ENCODE data around the gene TMEM232.
"Not testable (repeated sequence)": the region's sequence is repeated elsewhere in the genome, so short reads cannot be mapped to it uniquely, and the experiment has no call there.

The TMEM232 gene

DNA sequence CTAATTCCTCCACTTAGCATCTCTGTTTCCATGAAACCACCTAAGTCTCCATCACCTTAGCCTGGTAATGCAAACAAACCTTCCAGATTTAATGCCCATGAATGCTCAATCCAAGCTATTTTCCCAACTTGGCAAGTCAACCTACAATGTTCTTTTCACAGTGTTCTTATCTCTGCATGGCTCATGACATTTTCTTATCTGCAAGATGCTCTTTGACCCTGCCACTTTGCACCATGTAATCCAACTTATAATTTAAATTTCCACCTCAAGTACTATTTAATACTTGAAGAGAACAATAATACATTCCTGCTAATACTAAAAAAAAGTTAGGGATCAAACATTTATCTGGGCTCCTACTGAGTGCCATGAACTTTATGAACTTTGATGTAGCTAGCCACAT is 164.3 kb downstream of the TMEM232 start:
- in situ Hi-C loops (cut with HindIII; ENCODE audit: low pct_unique_long_range_greater_than_20kb, low sequenced_read_pairs): no loop called here
- TF ChIP-seq JUND (IDR thresholded peaks at IDR 0.05; ENCODE audit: low read depth): no peak
- no peak for DNase-seq (ENCODE audit: low read depth in 1 of 2, low spot score in 1 of 2)

DNA sequence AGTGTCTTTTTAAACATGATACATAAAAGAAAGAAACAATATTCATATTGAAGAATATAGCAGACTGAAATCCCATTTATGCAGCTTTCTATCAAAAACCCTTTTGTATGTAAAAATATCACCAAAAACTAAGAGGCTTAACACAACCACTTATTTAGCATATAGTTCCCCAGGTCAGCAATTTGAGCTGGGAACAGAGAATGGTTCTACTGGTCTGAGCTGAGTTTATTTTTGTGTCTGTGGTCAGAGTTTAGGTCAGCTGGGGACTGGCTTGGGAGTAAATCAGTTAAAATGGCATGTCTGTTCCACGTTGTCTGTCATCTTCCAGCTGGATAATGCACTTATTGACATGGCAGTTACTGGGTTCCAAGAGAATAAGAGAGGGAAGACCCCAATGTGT is 165.0 kb downstream of the TMEM232 start:
- in situ Hi-C loops (cut with HindIII; ENCODE audit: low pct_unique_long_range_greater_than_20kb, low sequenced_read_pairs): no loop called here
- TF ChIP-seq JUND (IDR thresholded peaks at IDR 0.05; ENCODE audit: low read depth): no peak
- DNase-seq (ENCODE audit: low read depth in 1 of 2, low spot score in 1 of 2): no peak

DNA sequence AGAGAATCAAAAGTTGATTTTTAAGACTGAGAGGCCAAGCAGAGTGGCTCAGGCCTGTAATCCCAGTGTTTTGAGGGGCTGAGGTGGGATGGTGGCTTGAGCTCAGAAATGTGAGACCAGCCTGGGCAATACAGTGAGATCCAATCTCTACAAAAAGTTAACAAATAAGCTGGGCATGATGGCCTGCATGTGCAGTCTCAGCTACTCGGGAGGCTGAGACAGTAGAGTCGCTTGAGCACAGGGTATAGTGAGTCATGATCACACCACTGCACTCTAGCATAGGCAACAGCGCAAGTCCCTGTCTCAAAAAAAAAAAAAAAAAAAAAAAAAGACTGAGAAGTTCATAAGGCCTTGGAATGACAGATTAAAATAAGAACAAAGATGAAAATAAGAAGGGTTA is 177.2 kb downstream of the TMEM232 start:
- no peak for TF ChIP-seq JUND (IDR thresholded peaks at IDR 0.05; ENCODE audit: low read depth)
- DNase-seq (ENCODE audit: low read depth in 1 of 2, low spot score in 1 of 2): no peak
- in situ Hi-C loops (cut with HindIII; ENCODE audit: low pct_unique_long_range_greater_than_20kb, low sequenced_read_pairs): no loop called here

DNA sequence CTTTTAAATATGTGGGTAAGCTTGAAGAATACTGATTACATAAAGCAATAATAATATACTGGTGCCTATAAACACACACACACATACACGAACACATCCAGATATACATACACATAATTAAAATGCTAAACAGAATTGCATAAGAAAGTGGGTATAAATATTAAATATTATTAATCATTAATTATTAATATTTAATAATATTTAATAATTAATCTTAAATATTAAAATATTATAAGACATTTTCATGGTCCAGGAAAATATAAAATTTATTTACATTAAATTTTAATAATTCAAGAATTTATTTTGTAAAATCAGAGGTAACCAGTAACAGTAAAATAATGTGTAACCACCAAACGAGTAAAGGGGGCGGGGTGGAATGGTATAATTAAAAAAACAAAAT is 178.3 kb downstream of the TMEM232 start:
- in situ Hi-C loops (cut with HindIII; ENCODE audit: low pct_unique_long_range_greater_than_20kb, low sequenced_read_pairs): no loop called here
- DNase-seq (ENCODE audit: low read depth in 1 of 2, low spot score in 1 of 2): no peak
- no peak for TF ChIP-seq JUND (IDR thresholded peaks at IDR 0.05; ENCODE audit: low read depth)

DNA sequence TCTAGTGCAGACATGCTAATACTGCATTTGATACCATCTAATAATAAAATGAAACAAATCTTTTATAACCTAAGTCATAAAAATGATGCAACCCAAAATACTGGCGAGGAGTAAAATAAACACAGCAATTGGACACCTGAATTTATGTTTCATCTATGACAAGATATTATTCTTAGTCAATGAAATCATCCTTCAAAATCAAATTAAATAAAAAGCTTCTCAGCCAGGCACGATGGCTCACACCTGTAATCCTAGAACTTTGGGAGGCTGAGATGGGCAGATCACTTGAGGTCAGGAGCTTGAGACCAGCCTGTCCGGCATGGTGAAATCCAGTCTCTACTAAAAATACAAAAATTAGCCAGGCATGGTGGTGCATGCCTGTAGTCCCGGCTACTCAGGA is 179.0 kb downstream of the TMEM232 start:
- no peak for TF ChIP-seq JUND (IDR thresholded peaks at IDR 0.05; ENCODE audit: low read depth)
- no peak for DNase-seq (ENCODE audit: low read depth in 1 of 2, low spot score in 1 of 2)
- in situ Hi-C loops (cut with HindIII; ENCODE audit: low pct_unique_long_range_greater_than_20kb, low sequenced_read_pairs): no loop called here

DNA sequence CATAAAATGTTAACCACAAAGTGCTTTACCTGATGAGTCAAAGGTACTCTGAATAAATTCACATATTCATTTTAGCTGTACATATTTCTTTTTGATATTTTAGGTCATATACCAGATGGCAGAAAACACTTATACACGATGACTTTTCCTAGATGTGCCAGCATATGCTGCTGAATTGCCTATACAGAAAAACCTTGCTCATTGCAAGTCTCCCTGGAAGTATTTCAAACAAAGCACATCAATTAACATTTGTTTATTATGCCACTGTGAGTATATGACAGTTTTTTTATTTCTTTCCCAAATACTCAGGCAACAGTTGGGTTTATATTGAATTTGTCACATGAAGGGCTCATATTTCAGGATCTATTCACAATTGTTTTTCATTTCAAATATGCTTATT is 180.8 kb downstream of the TMEM232 start:
- TF ChIP-seq JUND (IDR thresholded peaks at IDR 0.05; ENCODE audit: low read depth): no peak
- DNase-seq (ENCODE audit: low read depth in 1 of 2, low spot score in 1 of 2): no peak
- in situ Hi-C loops (cut with HindIII; ENCODE audit: low pct_unique_long_range_greater_than_20kb, low sequenced_read_pairs): no loop called here

DNA sequence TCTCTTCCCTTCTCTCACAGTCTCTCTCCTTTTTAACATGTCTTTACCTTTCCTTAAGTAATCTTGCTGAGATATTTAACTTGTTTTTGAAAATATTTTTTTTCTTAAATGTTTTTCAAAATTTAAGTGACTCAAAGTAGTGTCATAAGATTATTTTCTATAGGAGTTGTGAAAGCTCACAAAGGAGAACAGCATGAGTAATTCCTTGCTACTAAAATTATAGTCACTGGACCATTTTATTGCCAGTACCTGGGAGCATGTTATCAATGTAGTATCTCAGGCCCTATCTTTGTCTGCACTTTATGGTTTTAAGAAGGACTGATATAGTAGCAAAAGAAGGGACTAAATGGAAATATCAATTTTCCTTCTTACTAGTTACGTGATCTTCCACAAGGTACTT is 181.9 kb downstream of the TMEM232 start:
- no peak for DNase-seq (ENCODE audit: low read depth in 1 of 2, low spot score in 1 of 2)
- in situ Hi-C loops (cut with HindIII; ENCODE audit: low pct_unique_long_range_greater_than_20kb, low sequenced_read_pairs): no loop called here
- TF ChIP-seq JUND (IDR thresholded peaks at IDR 0.05; ENCODE audit: low read depth): no peak

DNA sequence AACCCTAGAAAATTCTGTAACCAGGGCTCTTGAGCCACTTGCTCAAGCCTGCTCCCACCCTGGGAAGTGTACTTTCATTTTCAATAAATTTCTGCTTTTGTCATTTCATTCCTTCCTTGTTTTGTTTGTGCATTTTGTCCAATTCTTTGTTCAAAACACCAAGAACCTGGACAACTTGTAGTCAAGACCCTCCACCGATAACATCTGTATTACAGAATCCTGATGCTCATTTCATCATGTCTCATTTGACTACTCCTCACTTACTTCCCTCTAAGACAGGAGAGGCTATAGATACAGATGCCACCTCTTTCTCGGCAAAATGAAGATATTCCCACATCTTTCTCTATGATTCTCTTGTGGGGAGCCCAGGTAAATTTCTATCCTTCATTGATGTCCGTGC is 183.5 kb downstream of the TMEM232 start:
- no peak for TF ChIP-seq JUND (IDR thresholded peaks at IDR 0.05; ENCODE audit: low read depth)
- no peak for DNase-seq (ENCODE audit: low read depth in 1 of 2, low spot score in 1 of 2)
- in situ Hi-C loops (cut with HindIII; ENCODE audit: low pct_unique_long_range_greater_than_20kb, low sequenced_read_pairs): no loop called here

DNA sequence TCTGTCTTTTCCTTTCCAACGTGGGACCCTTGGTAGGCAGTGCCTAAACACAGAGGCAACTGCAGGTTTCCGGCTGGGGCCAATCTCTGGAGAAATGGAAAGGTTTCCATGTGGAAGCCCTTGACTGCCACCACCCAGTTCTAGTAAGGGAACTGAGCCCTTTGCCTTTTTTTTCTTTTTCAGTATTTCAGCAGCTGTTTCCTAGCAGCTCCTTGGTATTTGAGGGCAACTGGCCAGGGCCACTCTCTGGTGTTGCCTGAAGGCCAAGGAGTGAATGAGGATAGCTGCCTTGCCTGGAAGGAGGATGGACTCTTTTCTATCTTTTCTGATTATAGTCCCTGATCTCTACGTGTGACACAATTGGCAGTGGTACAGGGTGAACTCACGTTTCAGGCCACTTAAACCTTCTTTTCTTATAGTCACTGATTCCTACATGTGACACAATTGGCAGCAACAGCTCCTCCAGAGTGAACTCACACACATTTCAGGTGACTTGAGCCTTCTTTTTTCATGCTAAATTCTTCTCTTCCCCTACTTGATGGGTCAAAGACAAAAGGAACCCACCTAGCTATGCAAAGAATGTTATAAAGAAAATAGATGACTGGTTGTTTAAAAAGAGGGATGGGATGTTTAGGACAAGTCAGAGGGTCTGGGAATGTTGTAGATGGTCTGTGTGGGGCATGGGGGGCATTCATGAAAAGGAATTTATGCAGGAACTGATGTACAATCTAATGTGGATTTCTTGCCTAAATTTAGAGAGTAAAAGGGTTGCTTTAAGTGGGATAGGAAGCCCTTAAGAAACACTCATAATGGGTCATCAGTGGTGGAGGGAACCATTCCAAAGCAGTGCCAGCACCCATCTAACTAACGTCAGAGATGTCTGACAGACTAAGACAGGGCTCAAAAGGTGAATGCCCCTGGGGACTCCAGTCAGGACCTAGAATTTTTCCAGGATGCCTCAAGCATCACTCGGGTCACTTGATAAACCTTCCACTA is 190.1 kb downstream of the TMEM232 start:
- in situ Hi-C loops (cut with HindIII; ENCODE audit: low pct_unique_long_range_greater_than_20kb, low sequenced_read_pairs): no loop called here
- TF ChIP-seq JUND (IDR thresholded peaks at IDR 0.05; ENCODE audit: low read depth): no peak
- peak in 1 of 2 experiments; percentile 7 for DNase-seq (ENCODE audit: low read depth in 1 of 2, low spot score in 1 of 2)

DNA sequence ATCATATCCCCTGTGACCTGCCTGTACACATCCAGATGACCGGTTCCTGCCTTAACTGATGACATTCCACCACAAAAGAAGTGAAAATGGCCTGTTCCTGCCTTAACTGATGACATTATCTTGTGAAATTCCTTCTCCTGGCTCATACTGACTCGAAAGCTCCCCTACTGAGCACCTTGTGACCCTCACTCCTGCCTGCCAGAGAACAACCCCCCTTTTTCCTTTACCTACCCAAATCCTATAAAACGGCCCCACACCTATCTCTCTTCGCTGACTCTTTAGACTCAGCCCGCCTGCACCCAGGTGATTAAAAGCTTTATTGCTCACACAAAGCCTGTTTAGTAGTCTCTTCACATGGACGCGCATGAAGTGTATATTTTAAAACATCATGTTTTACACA is 191.3 kb downstream of the TMEM232 start:
- in situ Hi-C loops (cut with HindIII; ENCODE audit: low pct_unique_long_range_greater_than_20kb, low sequenced_read_pairs): not testable (repeated sequence)

DNA sequence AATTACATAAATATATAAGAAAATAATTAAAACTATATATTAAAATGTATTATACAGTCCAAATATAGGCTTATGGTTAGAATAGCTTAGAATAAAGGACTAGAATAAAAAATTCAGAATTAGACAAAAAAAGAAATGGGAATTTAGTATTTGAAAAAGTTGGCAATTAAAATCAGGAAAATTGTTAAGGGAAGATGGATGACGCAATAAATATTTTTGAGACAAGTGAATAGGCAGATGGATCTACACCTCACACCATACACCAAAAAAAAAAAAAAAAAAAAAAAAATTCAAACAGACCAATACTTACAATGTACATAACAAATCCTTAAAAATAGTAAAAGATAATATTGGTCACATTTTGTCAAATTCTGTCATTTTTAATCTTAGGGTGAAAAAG is 200.7 kb downstream of the TMEM232 start:
- in situ Hi-C loops (cut with HindIII; ENCODE audit: low pct_unique_long_range_greater_than_20kb, low sequenced_read_pairs): no loop called here
- DNase-seq (ENCODE audit: low read depth in 1 of 2, low spot score in 1 of 2): no peak
- TF ChIP-seq JUND (IDR thresholded peaks at IDR 0.05; ENCODE audit: low read depth): no peak

More for the DNA sequence above, 191.3 kb downstream of the TMEM232 start:
- not testable (repeated sequence) for DNase-seq (ENCODE audit: low read depth in 1 of 2, low spot score in 1 of 2)

DNA sequence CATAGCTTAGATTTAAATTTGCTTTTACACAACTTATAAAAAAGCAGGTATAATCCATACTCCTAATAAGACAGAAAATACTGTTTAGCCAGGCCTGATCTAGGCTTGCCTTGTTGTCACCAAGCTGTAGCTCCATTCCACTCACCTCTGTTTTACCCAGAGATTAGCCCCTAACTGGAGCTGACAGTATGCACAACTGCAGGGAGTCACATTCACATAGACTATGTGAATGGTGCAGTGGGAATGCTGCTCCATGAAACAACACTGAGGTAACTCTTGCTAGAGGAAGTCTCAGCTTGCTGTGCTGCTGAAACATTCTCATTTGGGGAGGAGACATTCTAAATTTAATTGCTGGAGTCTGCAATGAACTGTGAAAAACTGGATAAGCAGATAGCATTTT is 209.1 kb downstream of the TMEM232 start:
- DNase-seq (ENCODE audit: low read depth in 1 of 2, low spot score in 1 of 2): no peak
- no peak for TF ChIP-seq JUND (IDR thresholded peaks at IDR 0.05; ENCODE audit: low read depth)
- in situ Hi-C loops (cut with HindIII; ENCODE audit: low pct_unique_long_range_greater_than_20kb, low sequenced_read_pairs): no loop called here

DNA sequence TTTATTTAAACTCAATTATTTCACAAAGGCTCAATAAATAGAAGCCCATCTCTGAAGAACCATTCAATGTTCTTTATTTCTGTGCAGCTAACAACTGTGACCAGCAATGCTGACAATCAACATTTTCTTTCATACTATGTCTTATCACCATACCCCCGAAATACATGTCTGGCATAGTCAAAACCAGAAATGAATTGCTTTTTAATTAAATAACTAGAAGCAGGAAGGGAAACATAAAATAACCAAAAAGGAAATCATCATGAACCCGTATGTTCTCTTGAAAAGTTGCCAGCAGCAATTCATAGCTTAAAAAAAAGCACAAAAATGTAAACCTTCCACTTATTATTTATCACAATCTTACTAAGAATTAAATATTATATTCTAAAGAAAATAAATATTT is 212.4 kb downstream of the TMEM232 start:
- DNase-seq (ENCODE audit: low read depth in 1 of 2, low spot score in 1 of 2): no peak
- in situ Hi-C loops (cut with HindIII; ENCODE audit: low pct_unique_long_range_greater_than_20kb, low sequenced_read_pairs): no loop called here
- no peak for TF ChIP-seq JUND (IDR thresholded peaks at IDR 0.05; ENCODE audit: low read depth)

DNA sequence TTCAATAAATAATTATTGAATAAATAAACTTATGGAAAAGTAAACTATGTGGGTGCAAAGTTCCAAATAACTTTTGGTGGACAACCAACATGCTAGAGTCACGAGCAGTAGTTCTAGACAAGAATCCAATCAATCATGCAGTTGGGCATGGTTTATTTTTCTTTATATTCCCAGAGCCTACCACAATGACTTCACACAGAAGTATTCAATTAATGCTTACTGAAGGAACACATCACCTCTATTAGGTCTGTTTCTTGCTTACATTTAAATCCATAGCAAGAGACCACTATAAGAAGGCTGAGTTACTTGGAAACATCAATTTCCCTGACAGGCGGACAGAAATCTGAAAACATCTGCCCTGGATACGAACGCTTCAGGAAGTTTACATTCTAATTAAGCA is 214.2 kb downstream of the TMEM232 start:
- TF ChIP-seq JUND (IDR thresholded peaks at IDR 0.05; ENCODE audit: low read depth): no peak
- in situ Hi-C loops (cut with HindIII; ENCODE audit: low pct_unique_long_range_greater_than_20kb, low sequenced_read_pairs): no loop called here
- no peak for DNase-seq (ENCODE audit: low read depth in 1 of 2, low spot score in 1 of 2)
